ENCODE measurements around the gene VNN1.

Gene VNN1

GRCh38 chr6:132713352-132714134 is at the start of gene VNN1:
TSS of gene VNN1 (minus strand) at chr6:132714055. CDS start at chr6:132714035, 20 bp downstream.
- DNase-seq, result no peak

GRCh38 chr6:132763269-132763668 is 49.4 kb upstream of the VNN1 start:
- no peak for DNase-seq

- no peak for DNase-seq
Measured at GRCh38 chr6:132760256-132760655, 46.4 kb upstream of the VNN1 start.

DNA sequence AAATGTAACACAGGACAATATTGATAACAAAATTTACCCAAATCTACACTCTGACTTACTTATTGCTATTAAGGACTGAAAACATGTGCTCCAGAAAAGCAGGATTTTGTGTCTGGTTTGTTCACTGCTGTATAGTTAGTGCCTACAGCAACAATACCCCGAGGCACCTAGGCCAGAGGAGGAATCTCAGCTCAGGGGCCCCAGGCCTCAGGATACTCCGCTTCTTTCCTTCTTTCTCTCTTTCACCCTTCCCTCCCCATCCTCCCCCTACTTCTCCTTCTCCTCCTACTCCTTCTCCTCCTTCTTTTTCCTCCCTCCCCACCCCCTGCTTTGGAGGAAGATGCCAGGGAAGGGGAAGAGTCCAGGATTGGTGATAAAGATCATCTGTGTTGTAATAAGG is 44.8 kb upstream of the VNN1 start:
- no peak for DNase-seq

DNA sequence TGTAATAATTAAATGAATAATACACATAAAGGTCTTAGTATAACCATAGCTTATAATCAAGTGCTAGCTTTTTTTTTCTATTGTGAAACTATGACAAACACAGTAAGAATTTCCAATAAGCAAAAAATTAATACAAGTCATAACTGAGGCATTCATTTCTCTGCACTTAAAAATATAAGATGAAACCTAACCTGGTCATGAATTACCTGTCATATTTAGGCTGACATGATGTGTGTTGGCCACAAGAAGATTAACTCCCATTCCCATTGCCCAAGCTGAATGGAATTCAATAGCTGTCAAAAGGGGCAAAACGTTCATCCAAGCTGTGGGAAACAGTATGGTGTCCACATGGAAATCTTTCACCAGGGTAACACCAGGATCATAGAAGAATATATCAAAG is 38.4 kb upstream of the VNN1 start:
- no peak for DNase-seq

GRCh38 chr6:132751828-132752227 is 38.0 kb upstream of the VNN1 start:
- no peak for DNase-seq

GRCh38 chr6:132751306-132751705 is 37.5 kb upstream of the VNN1 start:
- DNase-seq, result no peak

- DNase-seq, result no peak
Measured at GRCh38 chr6:132750455-132751248, 36.8 kb upstream of the VNN1 start.

DNA sequence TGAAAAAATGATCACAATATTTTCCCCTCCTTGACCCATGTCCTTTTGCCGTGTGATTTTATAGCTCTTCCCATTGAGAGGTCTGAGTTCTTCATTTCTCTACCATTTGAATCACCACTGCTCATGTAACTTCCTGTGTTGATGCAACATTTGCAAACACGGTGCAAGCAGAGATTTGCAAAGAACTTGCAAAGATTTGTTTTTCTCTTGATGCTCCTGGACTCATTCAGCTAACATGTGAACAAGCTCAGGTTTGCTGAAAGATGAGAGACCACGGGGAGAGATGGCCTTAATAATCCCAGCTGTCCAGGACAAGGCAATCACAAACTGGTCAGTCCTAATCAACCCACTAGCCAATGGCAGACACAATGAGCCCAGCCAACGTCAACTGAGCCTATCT is 35.3 kb upstream of the VNN1 start:
- DNase-seq, result no peak

GRCh38 chr6:132748446-132748845 is 34.6 kb upstream of the VNN1 start:
- no peak for DNase-seq

- no peak for DNase-seq
Measured at GRCh38 chr6:132746048-132746447, 32.2 kb upstream of the VNN1 start.

DNA sequence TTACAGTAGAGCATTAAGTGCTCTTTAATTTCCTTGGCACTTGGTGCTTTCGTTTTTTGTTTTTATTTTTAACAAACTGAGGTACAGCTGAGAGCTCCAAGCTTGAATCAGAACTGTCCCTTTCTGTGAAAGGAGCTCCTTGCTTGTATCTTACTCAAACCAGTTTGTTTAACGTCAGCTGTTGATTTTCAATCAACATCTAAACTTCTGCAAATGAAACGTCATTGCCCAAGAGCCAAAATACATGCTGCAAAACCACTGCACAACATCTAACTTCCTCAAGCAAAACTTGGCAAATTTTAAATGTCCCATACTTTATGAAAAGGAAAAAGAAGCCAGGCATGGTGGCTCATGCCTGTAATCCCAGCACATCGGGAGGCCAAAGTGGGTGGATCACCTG is 28.6 kb upstream of the VNN1 start:
- DNase-seq, result no peak

DNA sequence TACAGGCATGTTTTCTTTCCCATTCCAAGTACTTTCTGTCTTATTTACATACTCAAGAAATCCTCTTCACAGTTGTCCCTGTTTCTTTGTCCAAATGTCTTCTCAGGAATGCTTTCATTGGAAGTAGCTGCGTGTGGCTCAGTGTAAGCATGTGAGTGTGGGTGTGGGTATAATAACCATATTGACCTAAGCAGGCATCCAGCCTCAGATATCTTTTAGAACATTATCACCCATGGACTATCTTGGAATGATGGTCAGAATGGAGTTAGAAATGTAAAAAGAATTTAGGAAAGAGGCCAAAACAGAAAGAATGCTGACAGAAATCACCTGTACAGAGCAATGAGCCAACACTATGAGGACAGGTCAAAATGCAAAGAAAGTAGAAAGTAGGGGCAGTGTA is 27.4 kb upstream of the VNN1 start:
- DNase-seq, result no peak

GRCh38 chr6:132736239-132736638 is 22.4 kb upstream of the VNN1 start:
- DNase-seq, result no peak

DNA sequence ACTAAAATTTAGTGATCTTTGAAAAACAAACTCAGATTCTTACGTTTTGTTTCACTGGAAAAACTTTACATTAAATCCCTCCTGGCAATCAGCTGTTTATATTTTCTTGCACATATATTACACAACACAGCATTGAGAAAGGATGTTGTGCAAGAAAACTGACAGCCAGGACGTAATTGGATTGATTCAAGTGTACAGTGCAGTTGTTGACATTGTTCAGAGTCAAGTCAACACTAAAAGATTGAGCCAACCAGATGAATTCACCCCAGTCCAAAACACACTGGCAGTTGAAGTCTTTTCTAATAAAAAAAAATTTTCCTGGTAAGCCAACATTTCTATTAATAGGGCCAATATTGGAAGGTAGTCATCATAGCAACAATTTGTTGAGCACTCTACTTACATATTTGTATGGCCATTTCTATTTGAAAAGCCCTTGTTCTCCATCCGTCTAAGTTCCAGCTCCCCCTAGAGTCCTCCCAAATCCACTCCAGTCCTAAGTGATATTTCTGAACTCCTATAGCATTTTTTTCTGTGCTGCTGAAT is 20.9 kb upstream of the VNN1 start:
- DNase-seq, result no peak

- no peak for DNase-seq
Measured at GRCh38 chr6:132733814-132734213, 20.0 kb upstream of the VNN1 start.

GRCh38 chr6:132733283-132733682 is 19.4 kb upstream of the VNN1 start:
- DNase-seq, result no peak

GRCh38 chr6:132731086-132731485 is 17.2 kb upstream of the VNN1 start:
- DNase-seq, result peak; percentile 27

- DNase-seq, result peak; percentile 54
Measured at GRCh38 chr6:132730560-132730959, 16.7 kb upstream of the VNN1 start.

DNA sequence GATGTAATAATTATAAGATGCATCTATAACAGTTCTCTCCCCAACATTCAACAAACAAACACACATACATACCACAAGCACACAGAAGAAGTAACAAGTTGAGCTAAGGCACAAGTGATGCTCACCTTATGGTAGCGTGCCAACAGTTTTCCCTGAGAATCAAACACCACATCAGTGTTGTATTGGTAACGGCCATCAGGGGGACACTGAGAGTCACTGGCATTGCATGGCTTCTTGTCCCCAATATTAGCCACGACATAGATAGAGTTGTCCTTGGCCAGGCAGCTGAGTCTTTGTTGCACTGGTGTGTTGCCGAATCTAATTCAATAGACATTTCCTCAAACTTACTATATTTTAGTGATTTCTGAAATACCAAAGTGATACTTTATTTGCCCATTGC is 14.8 kb upstream of the VNN1 start:
- DNase-seq, result no peak

DNA sequence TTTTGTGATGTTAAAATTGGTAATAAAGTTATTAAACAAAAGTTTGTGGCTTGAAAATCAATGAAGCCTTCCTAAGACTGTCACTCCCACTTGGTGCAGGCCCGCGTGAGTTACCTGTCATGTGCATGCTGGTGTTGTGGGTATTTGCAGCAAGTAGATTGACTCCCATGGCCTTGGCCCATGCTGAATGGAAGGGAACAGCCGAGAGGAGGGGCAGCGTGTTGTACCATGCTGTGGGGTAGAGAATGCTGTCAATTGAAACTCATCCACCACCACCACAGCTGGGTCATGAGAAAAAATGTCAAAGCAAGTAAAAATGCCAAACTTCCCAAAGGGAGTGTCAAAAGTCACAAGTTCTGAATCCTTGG is 12.7 kb upstream of the VNN1 start:
- DNase-seq, result no peak

DNA sequence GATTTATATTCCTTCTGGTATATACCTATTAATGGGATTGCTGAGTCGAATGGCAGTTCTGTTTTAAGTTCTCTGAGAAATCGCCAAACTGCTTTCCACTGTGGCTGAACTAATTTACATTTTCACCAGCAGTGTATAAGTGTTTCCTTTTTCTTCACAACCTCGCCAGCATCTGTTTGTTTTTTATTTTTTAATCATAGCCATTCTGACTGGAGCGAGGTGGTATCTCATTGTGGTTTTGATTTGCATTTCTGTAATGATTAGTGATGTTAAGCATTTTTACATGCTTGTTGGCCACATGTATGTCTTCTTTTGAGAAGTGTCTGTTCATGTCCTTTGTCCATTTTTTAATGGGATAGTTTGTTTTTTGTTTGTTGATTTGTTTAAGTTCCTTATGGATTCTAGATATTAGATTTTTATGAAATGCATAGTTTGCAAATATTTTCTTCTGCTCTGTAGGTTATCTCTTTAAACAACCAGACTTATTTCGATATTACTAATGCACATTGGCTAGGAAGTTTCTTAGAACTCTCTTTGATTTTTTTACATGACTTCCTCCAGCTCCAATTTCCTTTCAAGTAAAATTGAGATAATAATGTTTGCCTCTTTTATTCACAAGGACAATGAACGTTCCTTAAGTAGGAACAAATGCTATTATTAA is 12.2 kb upstream of the VNN1 start:
- DNase-seq, result no peak

DNA sequence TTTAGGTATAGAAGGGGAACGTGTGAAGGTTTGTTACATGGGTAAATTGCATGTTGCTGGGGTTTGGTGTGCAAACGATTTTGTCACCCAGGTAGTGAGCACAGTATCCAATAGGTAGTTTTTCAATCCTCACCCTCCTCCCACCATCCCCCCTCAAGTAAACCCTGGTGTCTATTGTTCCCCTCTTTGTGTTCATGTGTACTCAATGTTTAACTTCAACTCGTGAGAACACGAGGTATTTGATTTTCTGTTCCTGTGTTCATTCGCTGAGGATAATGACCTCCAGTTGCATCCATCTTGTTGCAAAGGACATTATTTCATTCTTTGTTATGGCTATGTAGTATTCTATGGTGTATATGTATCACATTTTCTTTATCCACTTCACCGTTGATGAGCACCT is 11.6 kb upstream of the VNN1 start:
- DNase-seq, result no peak
